Suppressor macrophage (primary cell): Measurements from ENCODE around the gene ILKAP.

Source experiments
- DNase-seq, 4 experiments: peaks; one replicate each; pipeline ENCODE4 v3.0.0-alpha.2; 2020 to 2022

The ILKAP gene

GRCh38 chr2:238151205-238151604 lies 52.3 kb downstream of the ILKAP start:
- no peak for DNase-seq

- DNase-seq, result no peak
Measured at GRCh38 chr2:238150686-238151085, 52.8 kb downstream of the ILKAP start.

DNA sequence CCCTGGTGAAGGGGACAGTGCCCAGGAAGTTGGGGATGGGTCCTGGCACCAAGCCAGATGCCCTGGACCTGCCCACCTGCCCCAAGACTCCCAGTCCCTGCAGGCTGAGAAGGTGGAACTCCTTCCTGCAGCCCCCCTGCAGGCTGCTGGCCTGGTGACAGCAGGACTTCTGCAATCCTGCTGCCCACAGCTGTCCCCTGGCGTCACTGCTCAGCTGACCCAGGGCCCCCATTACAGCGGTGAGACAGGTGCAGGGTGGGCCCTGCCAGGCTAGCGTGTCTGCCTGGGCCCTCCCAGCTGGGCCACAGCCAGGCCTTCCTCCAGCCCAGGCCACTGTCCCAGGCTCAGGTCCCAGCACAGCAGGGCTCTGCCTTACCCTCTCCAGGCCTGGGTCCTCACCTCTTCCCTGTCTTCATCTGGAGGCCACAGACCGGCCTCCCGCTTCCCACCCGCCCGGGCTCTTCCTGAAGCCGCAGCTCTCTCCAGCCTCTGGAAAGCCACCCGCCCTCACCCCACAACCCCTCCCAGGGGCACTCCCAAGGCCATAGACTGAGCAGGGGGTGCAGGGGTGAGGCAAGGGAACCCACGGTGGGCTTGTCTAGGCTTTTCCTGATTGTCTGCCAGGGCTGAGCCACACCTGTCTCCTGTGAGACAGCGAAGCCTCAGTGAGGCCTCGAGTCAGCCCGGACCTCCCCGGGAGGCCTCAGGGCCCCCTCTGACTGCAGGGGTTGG lies 53.5 kb downstream of the ILKAP start:
- peak in 3 of 4 experiments; percentile 14 to 23 (median 17) for DNase-seq

DNA sequence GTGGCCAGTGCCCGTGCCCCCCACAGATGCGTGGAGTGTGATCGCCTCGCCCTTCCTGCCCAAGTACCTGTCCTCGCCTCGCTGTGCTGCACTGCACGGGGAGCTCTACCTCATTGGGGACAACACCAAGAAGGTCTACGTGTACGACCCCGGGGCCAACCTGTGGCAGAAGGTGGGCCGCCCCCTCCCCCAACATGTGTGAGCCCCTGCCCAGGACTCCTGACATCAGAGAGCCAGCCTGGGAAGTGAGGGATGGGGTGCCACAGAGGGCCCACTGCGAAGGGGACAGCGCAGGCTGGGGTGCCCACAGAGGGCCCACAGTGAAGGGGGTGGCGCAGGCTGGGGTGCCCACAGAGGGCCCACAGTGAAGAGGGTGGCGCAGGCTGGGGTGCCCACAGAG lies 54.5 kb downstream of the ILKAP start:
- no peak for DNase-seq

GRCh38 chr2:238146884-238147544 lies 56.5 kb downstream of the ILKAP start:
- DNase-seq, result no peak

GRCh38 chr2:238145851-238146250 lies 57.6 kb downstream of the ILKAP start:
- no peak for DNase-seq

- no peak for DNase-seq
Measured at GRCh38 chr2:238145046-238145445, 58.4 kb downstream of the ILKAP start.

DNA sequence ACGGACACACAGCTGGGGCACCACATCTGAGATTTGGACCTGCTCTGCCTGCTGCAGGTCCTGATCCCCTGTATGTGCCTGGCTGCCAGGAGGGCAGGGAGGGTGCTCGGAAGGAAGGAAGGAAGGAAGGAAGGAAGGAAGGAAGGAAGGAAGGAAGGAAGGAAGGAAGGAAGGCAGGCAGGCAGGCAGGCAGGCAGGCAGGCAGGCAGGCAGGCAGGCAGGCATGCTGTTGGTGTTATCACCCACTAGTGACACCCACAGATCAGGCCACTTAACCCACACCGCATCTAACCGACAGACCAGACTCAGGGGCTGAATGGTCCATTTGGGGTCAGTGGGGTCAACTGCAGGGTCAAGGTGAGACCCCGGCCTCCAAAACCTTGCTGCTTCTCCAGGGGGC lies 59.2 kb downstream of the ILKAP start:
- DNase-seq, result no peak

- peak in 3 of 4 experiments; percentile 10 to 28 (median 25) for DNase-seq
Measured at GRCh38 chr2:238143239-238143951, 60.1 kb downstream of the ILKAP start.

DNA sequence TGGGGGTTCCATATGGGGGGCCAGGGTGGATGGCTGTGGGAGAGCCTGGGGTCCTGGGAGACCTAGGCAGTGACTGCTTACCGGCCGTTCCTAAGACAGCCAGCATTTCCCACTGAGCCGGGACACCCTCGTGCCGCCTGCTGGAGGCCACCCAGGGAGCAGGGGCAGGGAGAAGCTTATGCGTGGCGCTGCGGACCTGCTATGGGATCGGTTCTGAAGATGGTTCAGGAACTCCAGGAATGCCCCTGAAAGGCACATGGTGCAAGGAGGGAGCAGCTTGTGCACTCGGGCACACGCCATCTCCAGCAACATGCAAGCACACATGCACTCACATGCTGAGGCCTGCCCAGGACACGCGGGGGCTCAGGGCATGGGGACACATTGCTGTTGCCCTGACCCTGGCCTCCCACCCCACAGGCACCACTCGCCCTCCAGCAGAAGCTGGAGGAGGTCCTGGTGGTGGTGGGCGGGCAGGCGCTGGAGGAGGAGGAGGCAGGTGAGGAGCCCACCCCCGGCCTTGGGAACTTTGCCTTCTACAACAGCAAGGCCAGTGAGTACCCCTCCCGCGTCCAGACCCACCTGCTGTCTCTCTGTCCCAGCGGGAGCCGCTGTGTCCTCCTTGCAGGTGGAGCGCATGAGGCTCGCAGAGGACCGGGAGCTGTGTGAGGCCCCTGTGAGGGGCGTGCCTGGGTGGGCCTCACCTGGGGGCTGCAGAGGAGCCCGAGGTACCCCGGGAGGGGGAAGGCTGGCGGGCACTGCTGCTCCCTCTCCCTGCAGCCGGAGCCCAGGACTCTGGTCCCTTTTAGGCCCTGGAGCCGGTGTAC lies 60.9 kb downstream of the ILKAP start:
- DNase-seq, result no peak

- peak; percentile 68 to 84 (median 68) for DNase-seq
Measured at GRCh38 chr2:238141541-238142318, 61.8 kb downstream of the ILKAP start.

GRCh38 chr2:238140721-238141540 lies 62.6 kb downstream of the ILKAP start:
- no peak for DNase-seq

DNA sequence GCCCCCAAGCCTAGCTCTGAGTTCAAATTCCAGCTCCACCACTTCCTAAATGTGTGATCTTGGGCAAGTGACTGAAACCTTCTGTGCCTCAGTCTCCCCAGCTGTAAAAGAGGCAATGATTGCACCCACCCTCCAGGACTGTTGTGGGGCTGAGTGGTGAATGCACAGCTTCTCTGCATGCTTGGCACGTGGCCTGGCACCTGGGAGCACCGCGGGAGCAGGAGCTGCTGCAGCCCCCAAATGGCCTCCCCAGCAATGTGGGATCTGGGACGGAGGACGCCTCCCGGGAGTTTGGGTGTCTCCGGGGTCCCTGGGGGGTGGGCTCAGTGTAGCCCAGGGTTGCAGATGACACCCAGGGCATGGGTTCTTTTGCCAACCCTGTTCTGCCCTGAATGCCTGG lies 63.5 kb downstream of the ILKAP start:
- DNase-seq, result no peak

GRCh38 chr2:238139196-238140039 lies 64.1 kb downstream of the ILKAP start:
- peak in 3 of 4 experiments; percentile 11 to 42 (median 29) for DNase-seq

DNA sequence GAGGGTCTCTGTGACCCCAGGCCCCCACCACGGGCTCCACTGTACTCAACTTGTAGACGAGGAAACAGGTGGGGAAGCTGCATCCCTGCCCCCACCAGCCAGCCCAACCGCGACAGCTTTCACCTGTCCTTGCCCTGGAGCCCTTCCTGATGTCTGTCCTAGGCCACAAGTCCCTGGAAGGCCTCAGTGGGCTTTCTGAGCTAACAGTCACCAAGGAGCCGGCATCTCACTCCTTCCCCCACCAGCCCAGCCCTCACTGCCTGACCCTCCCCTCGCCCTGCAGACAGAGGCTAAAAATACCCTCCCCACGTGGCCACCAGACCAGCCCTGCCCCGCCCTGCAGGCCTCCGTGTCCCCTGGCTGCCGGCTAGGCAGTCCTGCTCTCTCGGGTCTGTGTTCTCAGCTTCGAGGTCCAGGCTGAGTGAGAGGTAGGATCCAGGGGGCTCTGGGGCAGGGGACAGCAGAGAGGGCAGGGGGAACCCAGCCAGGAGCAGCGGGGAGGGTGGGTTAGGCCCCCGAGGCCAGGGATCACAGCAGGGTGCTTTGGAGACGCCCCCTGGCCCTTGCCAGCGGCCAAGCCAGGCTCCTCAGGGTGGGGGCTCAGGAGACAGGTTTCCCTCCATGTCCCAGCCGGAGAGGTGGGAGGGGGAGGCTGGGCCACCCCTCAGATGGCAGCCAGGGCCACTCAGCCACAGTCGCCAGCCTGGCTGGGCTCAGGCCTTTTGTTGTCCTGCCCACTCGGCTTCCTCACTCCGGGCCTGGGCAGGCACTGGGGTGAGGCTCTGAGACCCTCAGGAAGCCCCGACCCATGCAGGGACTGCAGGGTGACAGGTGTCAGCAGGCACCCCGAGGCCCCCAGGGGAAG lies 64.9 kb downstream of the ILKAP start, which contains the start of gene KLHL30:
TSS of gene KLHL30 (plus strand) at position 338 of the 865 bp plus-strand sequence. CDS start 2,087 bp downstream, outside the sequence.
- DNase-seq, result no peak

- DNase-seq, result no peak
Measured at GRCh38 chr2:238137885-238138284, 65.6 kb downstream of the ILKAP start.

DNA sequence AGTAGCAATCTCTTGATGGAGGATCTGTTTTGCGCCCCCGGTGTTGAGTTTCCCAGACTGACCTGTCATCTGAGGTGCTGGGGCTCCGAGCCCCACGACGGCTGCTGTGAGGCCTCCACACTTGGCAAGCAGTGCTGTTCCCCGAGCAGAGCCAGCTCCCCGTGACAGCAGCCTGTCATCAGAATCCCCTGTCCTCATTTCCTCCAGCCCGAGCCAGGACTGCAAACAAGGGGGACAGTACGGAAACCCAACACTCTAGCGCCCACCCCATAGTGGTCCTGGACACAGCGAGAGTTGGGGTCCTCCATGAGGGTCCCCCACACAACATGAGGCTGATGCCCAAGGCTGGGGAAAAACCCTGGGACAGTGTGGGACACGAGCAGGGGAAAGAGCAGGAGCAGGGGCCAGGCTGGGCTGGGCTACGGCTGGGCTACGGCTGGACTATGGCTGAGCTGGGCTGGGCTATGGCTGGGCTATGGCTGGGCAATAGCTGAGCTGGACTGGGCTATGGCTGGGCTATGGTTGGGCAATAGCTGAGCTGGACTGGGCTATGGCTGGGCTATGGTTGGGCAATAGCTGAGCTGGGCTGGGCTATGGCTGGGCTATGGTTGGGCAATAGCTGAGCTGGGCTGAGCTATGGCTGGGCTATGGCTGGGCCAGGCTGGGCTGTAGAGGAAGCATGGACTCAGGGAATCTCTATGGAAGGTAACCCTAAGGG lies 66.5 kb downstream of the ILKAP start:
- peak; percentile 54 to 85 (median 78) for DNase-seq

DNA sequence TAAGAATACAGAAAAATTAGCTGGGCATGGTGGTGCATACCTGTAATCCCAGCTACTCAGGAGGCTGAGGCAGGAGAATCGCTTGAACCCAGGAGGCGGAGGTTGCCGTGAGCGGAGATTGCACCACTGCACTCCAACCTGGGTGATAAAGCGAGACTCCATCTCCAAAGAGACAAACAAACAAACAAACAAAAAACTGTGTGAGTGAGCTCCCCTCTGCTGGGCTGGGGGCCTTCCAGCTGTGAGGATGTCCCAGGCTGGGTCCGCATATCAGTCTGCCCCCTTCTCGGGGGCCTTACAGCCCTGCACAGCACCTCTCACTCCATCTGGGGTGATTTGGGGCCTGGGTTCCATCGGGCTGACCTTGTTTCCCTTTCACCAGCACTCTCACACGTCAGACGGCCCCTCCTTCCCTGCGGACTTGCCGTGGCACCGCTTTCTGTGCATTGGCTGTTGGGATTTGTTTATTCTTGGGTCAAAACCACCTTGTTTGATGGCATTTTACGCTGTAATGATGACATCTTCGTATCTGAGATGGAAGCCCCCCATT lies 67.8 kb downstream of the ILKAP start:
- no peak for DNase-seq
